ENCODE data around the gene MACROD1. TPM values are rescaled to one million over a fixed set of nuclear protein-coding genes. Genes with fewer than 3 reads are reported as not detected.
A peak's percentile ranks its signal among the peaks of the same experiment; 100 is the strongest.

The MACROD1 gene, protein sequence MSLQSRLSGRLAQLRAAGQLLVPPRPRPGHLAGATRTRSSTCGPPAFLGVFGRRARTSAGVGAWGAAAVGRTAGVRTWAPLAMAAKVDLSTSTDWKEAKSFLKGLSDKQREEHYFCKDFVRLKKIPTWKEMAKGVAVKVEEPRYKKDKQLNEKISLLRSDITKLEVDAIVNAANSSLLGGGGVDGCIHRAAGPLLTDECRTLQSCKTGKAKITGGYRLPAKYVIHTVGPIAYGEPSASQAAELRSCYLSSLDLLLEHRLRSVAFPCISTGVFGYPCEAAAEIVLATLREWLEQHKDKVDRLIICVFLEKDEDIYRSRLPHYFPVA
- 15.7 to 20.6 TPM (median 16.9 TPM) in 3 replicates for total RNA-seq
- long read RNA-seq, transcript MACROD1-201 (11 exons, 1,205 nt): major isoform, 26 of 35 reads
- long read RNA-seq, partial matches to known transcripts: 0 of 35 reads
- long read RNA-seq, other reads (novel, unspliced or antisense): 8 of 35 reads

- peak; percentile 31 for TF ChIP-seq CTCF (IDR thresholded peaks at IDR 0.05)
- H3K4me3 Mint-ChIP-seq (ENCODE audit: unreplicated experiment): peak within 1 kb of the TSS; percentile 84
- no peaks in the 10 kb centered on the region for H3K27me3 Mint-ChIP-seq (ENCODE audit: low read depth)
- peak within 1 kb of the TSS; percentile 10 for H3K27ac Mint-ChIP-seq (ENCODE audit: unreplicated experiment)
- H3K36me3 Mint-ChIP-seq (ENCODE audit: low read depth): no peaks in the 10 kb centered on the region
- H3K4me1 Mint-ChIP-seq (ENCODE audit: low read depth): peaks cover 15% of the 10 kb centered on the region
- DNase-seq (ENCODE audit: low spot score): peak; percentile 96
- H3K9me3 Mint-ChIP-seq (ENCODE audit: low read depth): no peaks in the 10 kb centered on the region
Measured at GRCh38 chr11:64165842-64166635, at the start of gene MACROD1. TSS of gene MACROD1 (minus strand) at chr11:64166113. CDS start at chr11:64165994, 119 bp downstream.

DNA sequence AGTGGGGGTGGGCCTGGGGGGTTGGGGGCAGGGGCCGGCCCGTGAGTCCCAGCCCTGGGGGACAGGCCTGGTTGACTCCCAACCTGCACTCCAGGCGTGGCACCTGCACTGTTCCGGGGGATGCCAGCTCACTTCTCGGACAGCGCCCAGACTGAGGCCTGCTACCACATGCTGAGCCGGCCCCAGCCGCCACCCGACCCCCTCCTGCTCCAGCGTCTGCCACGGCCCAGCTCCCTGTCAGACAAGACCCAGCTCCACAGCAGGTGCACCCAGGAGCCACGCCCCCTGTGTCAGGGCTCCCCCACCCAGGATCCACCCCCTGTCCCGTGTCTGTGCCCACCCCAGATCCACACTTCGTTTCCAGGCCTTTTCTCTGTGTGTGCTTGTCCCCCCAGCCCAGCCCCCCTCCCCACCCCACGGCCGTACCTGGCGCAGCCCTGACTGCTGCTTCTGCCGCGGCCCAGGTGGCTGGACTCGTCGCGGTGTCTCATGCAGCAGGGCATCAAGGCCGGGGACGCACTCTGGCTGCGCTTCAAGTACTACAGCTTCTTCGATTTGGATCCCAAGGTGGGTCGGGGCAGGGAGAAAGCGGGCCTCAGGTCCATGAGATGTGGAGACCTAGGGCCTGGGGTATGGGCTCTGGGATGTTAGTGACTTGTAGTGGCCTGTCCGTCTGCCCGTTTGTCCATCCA lies 45.4 kb upstream of the MACROD1 start:
- no peak for DNase-seq (ENCODE audit: low spot score)
- H3K4me1 Mint-ChIP-seq (ENCODE audit: low read depth): peaks cover 11% of the 10 kb centered on the region
- peaks cover 1% of the 10 kb centered on the region for H3K36me3 Mint-ChIP-seq (ENCODE audit: low read depth)
- TF ChIP-seq CTCF (IDR thresholded peaks at IDR 0.05): no peak
- H3K27ac Mint-ChIP-seq (ENCODE audit: unreplicated experiment): no peak overlapping the region
- no peak overlapping the region for H3K4me3 Mint-ChIP-seq (ENCODE audit: unreplicated experiment)
- no peaks in the 10 kb centered on the region for H3K27me3 Mint-ChIP-seq (ENCODE audit: low read depth)
- no peaks in the 10 kb centered on the region for H3K9me3 Mint-ChIP-seq (ENCODE audit: low read depth)

- H3K4me1 Mint-ChIP-seq (ENCODE audit: low read depth): peaks cover 11% of the 10 kb centered on the region
- H3K36me3 Mint-ChIP-seq (ENCODE audit: low read depth): peaks cover 3% of the 10 kb centered on the region
- no peak overlapping the region for H3K27ac Mint-ChIP-seq (ENCODE audit: unreplicated experiment)
Measured at GRCh38 chr11:64210301-64211020, 44.5 kb upstream of the MACROD1 start.

DNA sequence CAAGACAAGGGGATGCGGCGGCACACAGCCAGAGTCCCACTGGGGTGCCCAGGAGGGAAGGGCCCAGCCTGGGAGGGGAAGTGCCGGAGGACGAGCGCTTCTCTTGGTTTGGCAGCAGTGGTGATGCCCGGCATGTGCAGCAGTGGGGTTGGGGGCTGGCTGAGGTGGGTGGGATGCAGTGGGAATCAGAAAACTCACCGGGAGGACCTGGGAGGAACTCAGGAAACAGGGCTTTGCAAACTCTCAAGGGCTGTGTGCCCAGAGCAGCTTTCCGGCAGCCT lies 43.6 kb upstream of the MACROD1 start:
- no peak overlapping the region for H3K27ac Mint-ChIP-seq (ENCODE audit: unreplicated experiment)
- no peaks in the 10 kb centered on the region for H3K27me3 Mint-ChIP-seq (ENCODE audit: low read depth)

More at GRCh38 chr11:64210301-64211020, 44.5 kb upstream of the MACROD1 start:
- H3K27me3 Mint-ChIP-seq (ENCODE audit: low read depth): no peaks in the 10 kb centered on the region
- H3K4me3 Mint-ChIP-seq (ENCODE audit: unreplicated experiment): no peak overlapping the region
- no peaks in the 10 kb centered on the region for H3K9me3 Mint-ChIP-seq (ENCODE audit: low read depth)
- no peak for TF ChIP-seq CTCF (IDR thresholded peaks at IDR 0.05)
- no peak for DNase-seq (ENCODE audit: low spot score)

More for the DNA sequence above, 43.6 kb upstream of the MACROD1 start:
- Mint-ChIP-seq H3K4me3 (ENCODE audit: unreplicated experiment) (no peak overlapping the region), H3K9me3 (ENCODE audit: low read depth) (no peaks in the 10 kb centered on the region), H3K4me1 (ENCODE audit: low read depth) (peaks cover 13% of the 10 kb centered on the region), H3K36me3 (ENCODE audit: low read depth) (peaks cover 6% of the 10 kb centered on the region)
- no peak for TF ChIP-seq CTCF (IDR thresholded peaks at IDR 0.05)
- DNase-seq (ENCODE audit: low spot score): no peak

All from chondrocyte (in vitro differentiated cells).